Upper lobe of left lung (tissue), 4 donors: ENCODE measurements around the gene TCF7L1.

Experiments used
- POLR2A ChIP-seq, 4 donors: fragments of 450-650 bp; IDR thresholded peaks; one replicate each; pipeline ENCODE4 v1.5.1; 2016 to 2017; ENCODE audit warnings: antibody characterized with exemption in 4 of 4, mild to moderate bottlenecking in 2 of 4
- POLR2AphosphoS5 ChIP-seq, 2 donors: sonication (generic); formaldehyde crosslinking; IDR thresholded peaks; one replicate each; pipeline ENCODE4 v1.5.1; 2017; ENCODE audit warnings: antibody characterized with exemption in 2 of 2
- TF ChIP-seq, protein P1 (sequence below), 6 experiments: fragments of 450-650 bp in 4 of 6; fragments of 200-600 bp in 2 of 6; sonication (generic) in 2 of 6; IDR thresholded peaks; one replicate each; pipeline ENCODE4 v1.5.1; 2016 to 2019; ENCODE audit warnings: antibody characterized with exemption in 6 of 6

DNA sequence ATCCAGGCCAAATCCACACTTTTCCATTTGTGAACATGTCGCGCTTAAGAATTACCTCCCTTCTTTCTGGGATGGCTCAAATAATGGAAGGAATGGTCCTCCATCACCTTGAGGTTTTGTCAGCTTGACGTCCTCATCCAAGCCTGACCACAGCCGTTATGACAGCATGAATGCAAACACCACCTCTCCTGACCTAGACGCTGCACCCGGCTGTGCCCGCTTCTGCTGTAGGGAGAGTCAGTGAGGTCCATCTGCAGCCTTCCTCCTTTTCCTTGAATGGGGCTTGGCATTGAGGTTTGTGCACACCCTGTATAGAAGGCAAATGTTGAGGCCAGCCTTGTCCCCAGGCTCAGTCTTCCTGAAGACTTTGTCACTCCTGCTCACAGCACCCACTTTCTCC is 109.1 kb downstream of the TCF7L1 start:
- TF ChIP-seq POLR2A (IDR thresholded peaks at IDR 0.05) (no peak), POLR2AphosphoS5 (IDR thresholded peaks at IDR 0.05) (no peak)
- TF ChIP-seq, protein P1, sequence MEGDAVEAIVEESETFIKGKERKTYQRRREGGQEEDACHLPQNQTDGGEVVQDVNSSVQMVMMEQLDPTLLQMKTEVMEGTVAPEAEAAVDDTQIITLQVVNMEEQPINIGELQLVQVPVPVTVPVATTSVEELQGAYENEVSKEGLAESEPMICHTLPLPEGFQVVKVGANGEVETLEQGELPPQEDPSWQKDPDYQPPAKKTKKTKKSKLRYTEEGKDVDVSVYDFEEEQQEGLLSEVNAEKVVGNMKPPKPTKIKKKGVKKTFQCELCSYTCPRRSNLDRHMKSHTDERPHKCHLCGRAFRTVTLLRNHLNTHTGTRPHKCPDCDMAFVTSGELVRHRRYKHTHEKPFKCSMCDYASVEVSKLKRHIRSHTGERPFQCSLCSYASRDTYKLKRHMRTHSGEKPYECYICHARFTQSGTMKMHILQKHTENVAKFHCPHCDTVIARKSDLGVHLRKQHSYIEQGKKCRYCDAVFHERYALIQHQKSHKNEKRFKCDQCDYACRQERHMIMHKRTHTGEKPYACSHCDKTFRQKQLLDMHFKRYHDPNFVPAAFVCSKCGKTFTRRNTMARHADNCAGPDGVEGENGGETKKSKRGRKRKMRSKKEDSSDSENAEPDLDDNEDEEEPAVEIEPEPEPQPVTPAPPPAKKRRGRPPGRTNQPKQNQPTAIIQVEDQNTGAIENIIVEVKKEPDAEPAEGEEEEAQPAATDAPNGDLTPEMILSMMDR (IDR thresholded peaks at IDR 0.05), result no peak
